Embryonic facial prominence (tissue), 1 donor: ENCODE data around the gene OGFOD3.
"Not testable (repeated sequence)": the region's sequence is repeated elsewhere in the genome, so short reads cannot be mapped to it uniquely, and the experiment has no call there.

Experiments
- DNase-seq: peaks from one replicate; pipeline ENCODE4 v3.0.0-alpha.2; 2016; ENCODE audit errors: extremely low spot score

The OGFOD3 gene

GRCh38 chr17:82434216-82434565, 15.8 kb upstream of the OGFOD3 start:
- no peak for DNase-seq

GRCh38 chr17:82433560-82434215, 15.3 kb upstream of the OGFOD3 start:
- no peak for DNase-seq

- DNase-seq = no peak
These were observed 13.6 kb upstream of the OGFOD3 start for GRCh38 chr17:82432017-82432416.

GRCh38 chr17:82429824-82430223, 11.4 kb upstream of the OGFOD3 start:
- DNase-seq = no peak

GRCh38 chr17:82428546-82428945, 10.2 kb upstream of the OGFOD3 start:
- no peak for DNase-seq

- no peak for DNase-seq
These were observed 6.4 kb upstream of the OGFOD3 start for GRCh38 chr17:82424863-82425159.

GRCh38 chr17:82424001-82424862, 5.8 kb upstream of the OGFOD3 start:
- DNase-seq = no peak

- DNase-seq = no peak
These were observed 1.2 kb upstream of the OGFOD3 start for GRCh38 chr17:82419540-82419939.

GRCh38 chr17:82416771-82417170, 1.6 kb downstream of the OGFOD3 start:
- no peak for DNase-seq

GRCh38 chr17:82416264-82416663, 2.1 kb downstream of the OGFOD3 start:
- DNase-seq = no peak

GRCh38 chr17:82415786-82416185, 2.6 kb downstream of the OGFOD3 start:
- no peak for DNase-seq

GRCh38 chr17:82415336-82415735, 3.0 kb downstream of the OGFOD3 start:
- no peak for DNase-seq

GRCh38 chr17:82414548-82415281, 3.7 kb downstream of the OGFOD3 start:
- DNase-seq = peak; percentile 29

GRCh38 chr17:82412535-82413520, 5.6 kb downstream of the OGFOD3 start:
- no peak for DNase-seq

GRCh38 chr17:82412081-82412480, 6.3 kb downstream of the OGFOD3 start:
- DNase-seq = not testable (repeated sequence)

- no peak for DNase-seq
These were observed 6.9 kb downstream of the OGFOD3 start for GRCh38 chr17:82411396-82412053.

- no peak for DNase-seq
These were observed 8.2 kb downstream of the OGFOD3 start for GRCh38 chr17:82410014-82410716.

- DNase-seq = no peak
These were observed 9.5 kb downstream of the OGFOD3 start for GRCh38 chr17:82408938-82409318.

- no peak for DNase-seq
These were observed 10.0 kb downstream of the OGFOD3 start for GRCh38 chr17:82408288-82408937.

GRCh38 chr17:82407255-82407654, 11.1 kb downstream of the OGFOD3 start:
- no peak for DNase-seq
